Measurements from ENCODE around the gene ARPP19.

- TF ChIP-seq CTCF (IDR thresholded peaks at IDR 0.05; ENCODE audit: low read depth, low read length) (no peak), POLR2A (IDR thresholded peaks at IDR 0.05; ENCODE audit: extremely low read depth, insufficient read length) (no peak)
Observed at GRCh38 chr15:52518487-52519371, 50.1 kb downstream of the ARPP19 start.
